GM18526 (cell line): ENCODE results near the gene EMP2.

ENCODE experiments used
- POLR2A ChIP-seq: IDR thresholded peaks from 3 replicates; pipeline ENCODE4 v1.6.1; 2011; ENCODE audit not compliant: insufficient read length; ENCODE audit errors: extremely low read depth

Gene EMP2

DNA sequence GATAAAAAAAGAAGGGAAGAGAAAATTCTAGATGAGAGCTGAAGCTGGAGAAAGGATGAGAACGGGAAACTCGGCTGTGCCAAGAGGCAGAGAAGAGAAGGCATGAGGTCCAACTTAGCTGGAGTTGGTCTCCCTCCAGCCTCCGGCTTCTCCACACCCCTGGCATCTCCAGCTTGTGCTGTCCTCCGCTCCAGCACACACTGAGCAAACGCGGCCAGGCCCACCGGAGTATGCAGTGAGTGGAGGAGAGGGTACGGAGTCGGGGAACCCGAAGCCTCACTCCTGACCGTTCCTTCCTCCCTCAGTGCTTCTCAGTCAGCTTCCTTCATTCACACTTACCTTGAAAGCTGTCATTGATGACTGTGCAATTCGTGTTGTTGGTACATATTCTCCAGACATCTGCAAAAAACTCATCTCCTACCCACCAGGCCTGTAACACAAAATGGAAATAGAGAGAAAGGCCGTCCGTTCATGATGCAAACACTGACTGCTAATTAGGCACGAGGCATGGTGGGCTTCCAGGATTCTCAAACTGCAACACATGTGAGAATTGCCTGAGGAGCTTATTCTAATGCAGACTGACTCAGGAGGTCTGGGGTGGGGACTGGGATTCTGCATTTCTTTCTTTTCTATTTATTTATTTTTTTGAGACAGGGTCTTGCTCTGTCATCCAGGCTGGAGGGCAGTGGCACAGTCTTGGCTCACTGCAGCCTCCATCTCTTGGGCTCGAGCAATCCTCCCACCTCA lies 37.0 kb downstream of the EMP2 start:
- TF ChIP-seq POLR2A, result no peak

DNA sequence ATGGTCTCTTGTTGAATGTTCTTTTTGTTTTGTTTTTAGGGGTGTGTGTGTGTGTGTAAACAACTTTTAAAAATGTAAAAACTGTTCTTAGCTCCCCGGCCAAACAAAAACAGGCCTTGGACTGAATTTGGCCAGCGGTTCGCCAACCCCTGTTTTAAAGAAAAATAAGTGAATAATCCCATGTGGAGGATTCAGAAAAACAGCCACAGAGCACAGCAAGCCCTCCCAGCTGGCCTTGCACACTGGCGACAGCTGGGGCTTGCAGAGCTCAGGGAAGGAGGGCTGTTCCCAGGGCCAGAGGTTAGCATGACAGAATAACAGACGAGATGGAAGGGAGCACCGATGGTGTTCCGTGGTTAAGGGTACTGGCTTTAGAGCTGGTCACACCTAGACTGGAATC lies 39.0 kb downstream of the EMP2 start:
- no peak for TF ChIP-seq POLR2A

DNA sequence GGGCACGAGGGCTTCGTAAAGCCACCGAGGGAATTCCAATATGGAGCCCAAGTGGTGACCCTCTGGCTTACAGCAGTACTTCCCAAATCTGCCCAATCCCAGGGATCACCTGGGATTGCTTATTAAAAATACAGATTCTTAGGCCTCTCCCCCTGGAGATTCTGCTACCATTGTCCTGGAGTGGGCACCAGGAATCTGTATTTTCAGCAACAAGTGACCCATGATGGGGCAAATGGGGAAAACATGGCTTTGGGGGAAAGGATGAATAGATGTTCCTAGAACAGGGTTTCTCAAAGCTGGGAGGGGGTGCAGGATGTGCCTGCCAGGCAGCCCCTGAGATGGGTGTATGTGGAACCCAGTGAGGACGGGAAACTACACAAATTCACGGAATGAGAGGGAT lies 40.6 kb downstream of the EMP2 start:
- no peak for TF ChIP-seq POLR2A

DNA sequence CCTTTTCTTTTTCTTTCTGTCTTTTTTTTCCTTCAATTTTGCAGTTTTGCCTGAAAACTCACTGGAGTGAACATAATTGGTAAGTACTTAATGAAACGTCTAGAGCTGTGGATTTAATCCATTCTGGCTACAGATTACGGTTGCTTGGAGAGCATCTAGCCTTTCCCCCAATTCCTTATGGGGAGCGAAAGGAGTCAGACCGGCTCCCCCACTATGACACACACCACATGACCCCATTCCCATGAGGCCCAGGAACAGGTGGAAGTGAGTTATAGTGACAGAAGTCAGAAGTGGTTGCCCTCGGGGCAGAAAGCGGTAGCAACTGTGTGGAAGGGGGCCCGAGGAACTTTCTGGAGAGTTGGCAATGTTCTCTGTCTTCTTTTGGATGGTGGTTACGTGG lies 41.2 kb downstream of the EMP2 start:
- TF ChIP-seq POLR2A, result no peak

DNA sequence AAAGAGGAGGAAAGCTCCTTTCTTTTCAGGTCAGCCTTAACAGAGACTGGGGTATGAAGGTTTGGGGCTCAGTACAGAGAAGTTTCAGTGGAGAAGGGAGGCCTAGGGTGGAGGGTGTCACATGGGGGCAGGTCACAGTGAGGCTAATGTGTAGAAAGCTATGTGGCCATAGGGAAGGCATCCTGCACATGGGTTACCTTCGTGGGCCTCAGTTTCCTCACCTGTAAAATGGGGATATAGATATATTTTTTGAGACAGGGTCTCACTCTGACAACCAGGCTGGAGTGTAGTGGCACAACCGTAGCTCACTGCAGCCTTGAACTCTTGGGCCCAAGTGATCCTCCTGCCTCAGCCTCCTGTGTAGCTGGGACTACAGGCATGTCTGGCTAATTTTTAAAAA lies 41.8 kb downstream of the EMP2 start:
- no peak for TF ChIP-seq POLR2A

DNA sequence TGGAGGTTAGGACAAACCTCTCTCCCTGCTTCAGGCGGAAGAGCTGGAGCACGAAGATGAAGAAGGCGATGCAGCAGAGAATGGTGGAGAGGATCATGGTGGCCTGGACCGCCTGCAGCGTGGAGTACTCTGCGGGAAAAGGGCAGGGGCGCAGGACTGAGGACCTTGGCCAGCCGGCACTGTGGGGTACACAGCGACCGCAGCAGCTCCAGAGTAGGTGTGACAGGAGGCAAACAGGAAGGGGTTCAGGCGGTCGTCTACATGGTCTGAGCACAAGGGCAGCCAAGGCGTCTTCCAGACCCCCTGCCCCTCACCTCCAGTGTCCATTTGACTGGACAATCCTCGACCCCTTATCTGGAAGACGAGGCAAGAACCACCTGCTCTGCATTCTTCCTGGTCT lies 42.5 kb downstream of the EMP2 start:
- no peak for TF ChIP-seq POLR2A

DNA sequence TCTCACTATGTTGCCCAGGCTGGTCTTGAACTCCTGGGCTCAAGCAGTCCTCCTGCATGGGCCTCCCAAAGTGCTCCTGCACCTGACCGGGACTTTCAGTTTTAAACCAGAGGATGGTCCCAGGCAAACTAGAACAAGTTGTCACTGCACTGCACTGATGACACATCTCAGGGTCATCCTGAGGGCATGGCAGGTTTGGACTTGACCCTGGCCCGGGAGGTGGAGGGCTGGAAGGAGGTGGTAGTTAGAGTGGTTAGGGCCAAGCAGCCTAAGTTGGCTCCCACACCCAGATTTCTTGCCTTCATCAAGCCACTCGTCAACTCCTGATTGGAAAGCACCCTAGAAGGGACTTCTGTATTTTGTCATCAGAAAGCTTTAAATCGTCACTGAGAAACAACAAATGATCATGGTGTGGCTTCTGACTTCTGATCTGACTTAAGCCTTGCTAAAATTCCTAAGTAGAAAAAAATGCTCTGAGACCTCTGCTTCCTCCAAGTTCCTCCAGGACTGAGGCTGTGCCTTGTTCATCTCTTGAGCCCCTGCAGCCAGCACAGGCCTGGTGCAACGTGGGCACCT lies 43.5 kb downstream of the EMP2 start:
- no peak for TF ChIP-seq POLR2A

DNA sequence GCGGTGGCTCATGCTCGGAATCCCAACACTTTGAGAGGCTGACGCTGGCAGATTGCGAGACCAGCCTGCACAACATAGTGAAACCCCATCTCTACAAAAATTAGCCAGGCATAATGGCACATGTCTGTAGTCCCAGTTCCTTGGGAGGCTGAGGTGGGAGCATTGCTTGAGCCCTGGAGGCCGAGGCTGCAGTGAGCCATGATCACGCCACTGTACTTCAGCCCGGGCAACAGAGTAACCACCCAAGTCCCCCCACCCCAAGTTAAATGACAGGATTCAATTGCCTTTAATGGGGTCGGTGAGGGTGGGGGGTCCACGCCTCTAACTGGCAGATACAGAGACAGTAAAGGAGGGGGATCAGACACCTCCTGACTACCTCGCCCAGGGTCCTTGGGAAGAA lies 44.9 kb downstream of the EMP2 start:
- no peak for TF ChIP-seq POLR2A

DNA sequence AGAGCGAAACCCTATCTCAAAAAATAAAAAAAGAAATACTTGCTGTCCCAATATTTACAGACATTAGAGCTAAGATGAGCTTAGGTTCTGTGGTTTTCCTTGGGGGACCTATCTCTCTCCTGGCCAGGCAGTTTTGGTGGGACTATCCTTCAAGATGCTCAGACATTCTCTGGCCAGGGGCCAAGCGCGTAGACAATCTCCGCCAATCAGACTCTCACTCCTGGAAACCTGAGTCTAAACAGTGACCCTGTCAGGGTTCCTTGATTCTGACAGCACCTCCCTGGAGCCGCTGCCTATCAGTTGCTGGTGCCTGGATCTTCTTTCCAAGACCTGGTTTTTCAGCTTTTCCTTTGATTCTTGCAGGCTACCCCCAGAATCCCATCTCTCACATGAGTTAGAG lies 45.6 kb downstream of the EMP2 start:
- TF ChIP-seq POLR2A, result no peak

DNA sequence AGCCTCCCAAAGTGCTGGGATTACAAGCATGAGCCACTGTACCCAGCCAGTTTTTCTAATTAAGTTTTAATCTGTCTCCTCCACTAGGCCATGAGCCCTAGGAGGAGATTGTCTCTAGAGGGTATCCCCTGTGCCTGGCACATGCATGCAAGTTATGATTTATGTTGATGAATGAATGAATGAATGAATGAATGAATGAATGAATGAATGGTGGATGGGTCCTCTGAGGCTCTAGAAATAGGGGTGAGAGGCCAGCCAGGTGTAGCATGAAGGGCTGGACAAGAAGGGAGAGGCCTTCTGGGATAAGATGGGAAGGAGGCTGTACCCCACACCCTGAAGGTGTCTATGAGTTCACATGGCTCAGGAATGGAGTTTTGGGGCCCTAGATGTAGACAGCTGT lies 48.8 kb downstream of the EMP2 start:
- TF ChIP-seq POLR2A, result no peak

DNA sequence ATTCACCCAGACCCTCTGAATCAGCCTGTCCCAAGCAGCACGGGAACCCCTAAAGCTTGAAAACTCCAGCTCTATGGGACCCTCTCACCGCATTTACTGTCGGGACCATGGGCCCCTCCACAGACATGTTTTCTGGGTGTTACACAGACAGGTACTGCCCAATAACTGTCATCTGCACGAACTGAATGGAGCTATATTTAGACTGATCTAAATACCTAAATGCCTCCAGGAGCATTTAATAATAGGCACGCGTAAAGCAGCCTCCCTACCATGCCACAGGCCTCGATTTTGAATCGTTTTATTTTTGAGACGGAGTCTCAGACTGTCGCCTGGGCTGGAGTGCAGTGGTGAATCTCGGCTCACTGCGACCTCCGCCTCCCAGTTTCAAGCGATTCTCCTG lies 49.7 kb downstream of the EMP2 start:
- no peak for TF ChIP-seq POLR2A

DNA sequence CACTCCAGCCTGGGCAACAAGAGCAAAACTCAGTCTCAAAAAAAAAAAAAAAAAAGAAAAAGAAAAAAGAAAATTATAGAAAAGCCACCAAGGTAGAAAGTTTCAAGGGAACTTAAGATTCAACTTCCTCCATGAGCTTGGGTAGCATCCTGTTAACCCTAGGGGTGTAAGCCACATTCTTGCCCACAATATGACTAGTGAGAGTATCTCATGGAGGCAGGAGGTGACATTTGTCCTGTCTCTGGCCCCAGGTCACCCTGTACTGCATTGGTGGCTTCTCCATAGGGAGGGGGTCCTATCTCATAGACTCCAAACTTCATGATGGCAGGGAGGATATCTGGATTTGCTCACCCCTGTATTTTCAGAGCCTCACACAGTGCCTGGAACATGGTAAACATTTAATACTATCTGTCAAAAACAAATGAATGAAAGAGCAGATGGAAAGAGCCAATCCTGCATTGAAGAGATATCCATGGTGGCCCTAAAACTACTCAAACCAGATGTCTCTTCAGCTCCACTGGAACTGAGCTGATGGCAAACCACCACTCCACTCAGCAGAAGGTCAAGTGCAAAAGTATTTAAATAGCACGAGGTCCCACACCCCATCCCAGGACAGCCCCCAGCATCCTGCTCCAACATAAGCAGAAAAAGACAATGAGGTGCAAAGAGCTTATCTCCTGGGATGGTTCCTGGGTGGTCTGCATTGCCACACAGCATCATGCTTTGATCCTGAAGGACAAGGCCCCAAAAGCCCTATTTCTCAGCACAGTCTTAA lies 50.3 kb downstream of the EMP2 start:
- no peak for TF ChIP-seq POLR2A

DNA sequence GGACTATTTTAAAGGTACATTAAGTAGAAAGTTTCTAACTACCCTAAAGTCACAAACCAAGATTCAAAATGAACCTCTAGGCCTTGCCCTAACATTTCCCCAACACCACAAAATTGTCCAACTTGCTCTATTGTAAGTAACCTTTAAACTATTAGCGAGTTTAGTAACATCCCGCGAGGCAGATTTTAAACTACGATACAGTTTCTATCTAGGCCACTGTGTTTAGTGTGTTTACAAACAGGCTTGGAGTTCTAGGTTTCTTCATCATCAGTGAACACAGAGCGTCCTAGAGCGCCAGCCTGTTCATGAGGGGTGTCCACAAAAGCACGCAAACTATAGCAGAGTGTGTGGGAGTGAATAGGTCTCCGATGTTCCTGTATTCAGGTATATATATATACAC lies 51.8 kb downstream of the EMP2 start:
- TF ChIP-seq POLR2A, result no peak

DNA sequence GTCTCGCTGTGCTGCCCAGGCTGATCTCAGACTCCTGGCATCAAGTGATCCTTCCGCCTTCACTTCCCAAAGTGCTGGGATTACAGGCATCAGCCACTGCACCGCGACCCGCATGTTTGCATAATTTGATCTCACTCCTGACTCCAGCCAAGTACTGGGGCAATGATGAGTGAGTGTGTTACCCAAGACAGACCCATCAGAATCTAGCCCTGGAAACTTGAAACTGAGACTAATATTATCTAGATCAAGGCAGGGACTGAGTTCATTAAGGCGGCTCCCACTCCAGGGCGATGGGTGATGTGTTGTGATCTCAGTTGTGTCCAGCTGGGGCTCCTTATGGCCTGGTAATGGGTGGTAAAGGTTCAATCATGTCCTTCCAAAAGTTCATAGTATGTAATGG lies 53.4 kb downstream of the EMP2 start:
- no peak for TF ChIP-seq POLR2A

DNA sequence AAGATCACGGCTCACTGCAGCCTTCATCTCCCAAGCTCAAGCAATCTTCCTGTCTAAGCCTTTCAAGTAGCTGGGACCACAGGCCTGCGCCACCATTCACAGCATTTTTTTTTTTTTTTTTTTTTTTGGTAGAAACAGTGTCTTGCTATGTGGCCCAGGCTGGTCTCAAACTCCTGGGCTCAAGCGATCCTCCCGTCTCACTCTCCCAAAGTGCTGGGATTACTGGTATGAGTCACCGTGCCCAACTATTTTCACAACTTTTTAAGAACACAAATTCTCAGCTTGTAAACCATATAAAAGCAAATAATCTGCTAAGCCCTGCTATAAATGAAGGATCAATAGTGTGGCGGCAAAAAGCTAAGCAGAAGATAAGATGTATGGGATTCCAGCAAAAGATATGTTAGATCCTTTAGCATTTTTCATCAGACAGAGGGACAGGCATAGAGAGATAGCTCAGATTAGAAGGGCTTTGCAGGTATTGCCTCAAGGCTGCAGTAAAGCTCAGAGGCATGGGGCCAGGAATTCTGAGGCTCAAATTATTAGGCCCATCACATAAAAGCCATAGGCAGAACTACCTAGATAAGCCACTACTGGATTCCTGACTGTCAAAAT lies 55.1 kb downstream of the EMP2 start:
- TF ChIP-seq POLR2A, result no peak

DNA sequence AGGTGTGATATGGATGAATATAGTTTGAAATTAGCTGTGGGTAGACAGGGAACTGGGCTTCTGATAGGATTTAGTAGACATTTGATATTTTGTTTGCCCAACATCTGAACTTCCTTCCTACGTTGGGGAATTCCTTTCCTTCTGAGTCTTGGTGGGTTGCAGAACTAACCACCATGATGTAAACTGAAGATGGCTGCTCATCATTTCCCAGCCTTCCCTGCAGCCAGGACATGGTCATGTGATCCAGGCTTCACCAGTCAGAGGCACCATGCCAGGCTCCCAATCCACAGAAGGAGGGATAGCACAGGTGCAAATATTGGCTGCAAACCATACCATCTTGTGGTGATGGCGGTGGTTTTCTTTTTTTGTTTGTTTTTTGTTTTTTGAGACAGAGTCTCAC lies 57.4 kb downstream of the EMP2 start:
- no peak for TF ChIP-seq POLR2A
